PFSK-1 (cell line): ENCODE results near the gene ADAP1.

Source experiments
- POLR2AphosphoS5 ChIP-seq: IDR thresholded peaks from 2 replicates; pipeline ENCODE4 v1.6.1; 2012; ENCODE audit warnings: low read depth, mild to moderate bottlenecking, control low read depth, low read length, moderate library complexity
- REST ChIP-seq, 2 experiments: IDR thresholded peaks; 2 replicates each; pipeline versions ENCODE4 v1.6.1 to v1.8.0; 2011 to 2012; ENCODE audit warnings: low read depth in 2 of 2, low read length in 2 of 2, control low read depth in 1 of 2, inconsistent platforms in 1 of 2, mild to moderate bottlenecking in 1 of 2, moderate library complexity in 1 of 2; ENCODE audit not compliant: insufficient read depth in 1 of 2
- TAF1 ChIP-seq: IDR thresholded peaks from 2 replicates; pipeline ENCODE4 v1.6.1; 2012; ENCODE audit warnings: low read length, control low read depth, borderline replicate concordance; ENCODE audit not compliant: insufficient read depth

GRCh38 chr7:951881-952547 is 2.5 kb downstream of the ADAP1 start:
- TF ChIP-seq TAF1: no peak
- no peak for TF ChIP-seq REST (IDR thresholded peaks at IDR 0.05; ENCODE audit: insufficient read depth in 1 of 2, low read depth in 2 of 2, low read length in 2 of 2)
- no peak for TF ChIP-seq POLR2AphosphoS5
